Measurements from ENCODE around the gene METRNL.

Gene METRNL

DNA sequence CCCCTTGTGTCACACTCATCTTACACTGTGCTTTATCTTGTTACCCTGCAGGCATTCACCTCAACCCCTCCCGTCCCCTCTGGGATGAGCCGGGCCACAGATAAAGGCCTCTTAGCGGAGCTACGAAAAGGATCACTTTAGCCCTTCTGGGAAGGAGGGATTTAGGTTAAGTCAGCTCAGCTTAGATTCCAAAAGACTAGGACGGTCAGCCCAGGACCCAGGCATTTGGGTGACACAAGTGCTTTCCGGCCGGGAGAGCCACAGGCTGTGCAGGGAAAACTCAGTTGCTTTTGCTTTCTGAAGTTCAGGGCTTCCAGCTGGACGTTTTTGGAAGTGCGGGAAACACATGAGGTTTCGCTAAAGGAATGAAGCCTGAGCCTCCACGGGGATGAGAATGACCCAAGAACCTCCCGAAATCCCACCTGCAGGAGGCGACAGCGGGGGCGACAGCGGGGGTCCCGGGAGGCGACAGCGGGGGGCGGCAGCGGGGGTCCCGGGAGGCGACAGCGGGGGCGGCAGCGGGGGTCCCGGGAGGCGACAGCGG lies 11.6 kb upstream of the METRNL start:
- DNase-seq, result no peak

- no peak for DNase-seq
Measured at GRCh38 chr17:83068641-83069570, 10.5 kb upstream of the METRNL start.

GRCh38 chr17:83069571-83069906 lies 9.9 kb upstream of the METRNL start:
- no peak for DNase-seq

DNA sequence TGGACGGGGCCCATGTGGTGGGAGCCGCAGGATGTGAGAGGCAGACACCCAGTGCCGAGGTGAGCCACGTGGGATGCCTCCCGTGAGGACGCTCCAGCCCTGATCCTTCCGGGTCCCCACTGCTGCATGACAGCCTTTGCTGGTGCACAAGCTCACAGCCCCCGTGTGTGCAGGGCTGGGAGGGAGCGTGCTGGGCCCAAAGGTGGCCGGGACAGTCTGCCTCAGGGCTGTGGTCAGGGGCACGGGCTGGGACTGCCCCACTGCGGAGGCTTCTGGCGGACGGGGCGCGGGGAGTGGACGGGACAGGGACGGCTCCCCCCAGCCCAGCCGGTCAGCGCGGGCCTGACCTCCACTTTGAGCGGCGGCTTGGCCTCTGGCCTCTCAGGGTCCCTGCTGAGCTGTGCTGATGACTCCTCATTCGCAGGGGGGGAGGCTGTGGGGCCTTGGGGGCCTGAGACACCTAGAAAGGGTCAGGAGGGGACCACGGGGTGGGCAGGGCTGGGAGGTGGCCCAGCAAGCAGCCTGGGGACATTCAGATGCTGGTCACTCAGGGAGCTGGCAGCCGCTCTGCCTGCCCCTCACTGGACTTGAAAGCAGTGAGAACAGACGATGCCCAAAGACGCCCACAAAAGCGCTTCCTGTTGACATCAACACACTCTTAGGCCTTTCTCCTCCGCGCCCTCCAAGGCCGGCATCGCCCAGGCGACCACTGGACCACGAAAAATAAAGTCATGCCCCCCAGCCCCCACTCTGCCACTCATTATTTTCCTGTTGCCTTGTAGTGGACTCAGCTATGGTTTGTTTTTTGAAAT lies 9.3 kb upstream of the METRNL start:
- no peak for DNase-seq

GRCh38 chr17:83070800-83071341 lies 8.5 kb upstream of the METRNL start:
- no peak for DNase-seq

- no peak for DNase-seq
Measured at GRCh38 chr17:83071365-83071764, 8.0 kb upstream of the METRNL start.

DNA sequence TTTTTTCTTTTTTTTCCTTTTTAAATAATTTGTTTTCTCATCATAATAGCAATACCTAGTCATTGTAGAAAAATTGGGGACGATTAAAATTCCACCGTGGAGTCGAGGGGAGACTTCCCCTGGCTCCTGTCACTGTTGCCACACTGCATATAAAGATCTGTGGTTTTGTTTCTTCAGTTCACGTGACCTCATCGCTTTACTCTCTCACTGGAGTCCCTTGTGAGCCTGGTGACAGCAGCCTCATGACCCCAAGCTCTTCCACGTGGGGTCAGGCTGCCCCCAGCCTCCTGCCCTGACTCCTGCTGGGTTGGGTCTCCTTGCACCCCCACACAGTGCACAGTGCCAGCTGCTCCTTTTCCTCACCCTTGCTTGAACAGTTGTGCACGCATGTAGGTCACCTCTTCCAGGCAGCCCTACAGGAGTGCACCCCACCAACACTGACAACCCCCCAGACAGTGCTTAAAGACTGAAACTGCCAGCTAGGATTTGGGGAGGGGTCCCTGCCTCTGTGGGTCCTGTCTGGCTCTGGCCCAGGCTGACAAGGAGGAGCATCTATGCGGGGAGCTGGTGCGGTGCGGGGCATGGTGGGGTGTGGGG lies 7.3 kb upstream of the METRNL start:
- DNase-seq, result no peak

- no peak for DNase-seq
Measured at GRCh38 chr17:83072600-83073358, 6.6 kb upstream of the METRNL start.

GRCh38 chr17:83073389-83074063 lies 5.9 kb upstream of the METRNL start:
- DNase-seq, result no peak

GRCh38 chr17:83074486-83075223 lies 4.8 kb upstream of the METRNL start:
- DNase-seq, result no peak

DNA sequence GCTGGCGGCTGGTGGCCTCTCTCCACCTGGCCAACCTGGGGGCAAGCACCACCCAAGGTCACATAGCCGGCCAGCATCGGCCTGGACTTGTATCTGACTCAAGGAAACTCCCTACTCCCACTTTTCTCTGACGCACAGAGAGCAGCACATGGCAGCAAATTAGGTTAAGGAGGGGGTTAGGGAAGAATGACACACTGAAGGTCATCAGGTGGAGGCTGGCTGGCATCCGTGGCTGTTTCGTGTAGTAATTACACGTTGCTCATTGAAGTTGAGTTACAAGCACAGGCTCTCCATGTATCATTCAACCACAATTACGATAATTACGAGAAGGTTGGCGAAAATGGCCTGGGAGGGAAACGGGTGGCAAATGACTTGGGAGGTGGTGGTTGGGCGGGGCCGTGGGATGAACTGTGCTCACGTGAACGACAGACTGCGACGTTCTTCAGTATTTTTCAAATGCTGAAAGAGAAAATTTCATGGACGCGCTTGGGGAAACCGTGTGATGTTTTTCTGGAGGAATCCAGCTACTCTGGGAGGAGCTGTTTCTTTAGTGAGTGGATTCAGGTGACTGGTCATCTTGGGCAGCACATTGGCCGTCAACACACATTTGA lies 4.0 kb upstream of the METRNL start:
- DNase-seq, result no peak

DNA sequence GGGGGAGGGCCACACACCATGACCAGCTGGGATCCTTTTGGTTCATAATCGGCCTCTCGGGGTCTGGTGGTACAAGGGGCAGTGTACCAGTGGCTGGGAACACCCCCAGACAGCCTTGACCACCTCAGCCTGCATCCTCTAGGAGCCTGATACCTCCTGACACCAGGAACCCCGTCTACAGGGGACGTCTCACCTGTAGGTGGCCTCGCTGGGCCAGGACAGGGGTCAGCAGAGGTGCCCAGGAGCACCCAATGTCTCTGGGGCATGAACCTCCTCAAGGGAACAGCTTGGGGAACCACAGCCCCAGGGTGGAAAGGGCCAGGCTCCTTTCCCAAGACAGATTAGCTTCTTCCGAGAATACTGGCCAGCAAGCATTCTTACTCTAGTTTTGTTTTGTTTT lies 2.5 kb upstream of the METRNL start:
- DNase-seq, result no peak

- no peak for DNase-seq
Measured at GRCh38 chr17:83077411-83077810, 2.0 kb upstream of the METRNL start.

DNA sequence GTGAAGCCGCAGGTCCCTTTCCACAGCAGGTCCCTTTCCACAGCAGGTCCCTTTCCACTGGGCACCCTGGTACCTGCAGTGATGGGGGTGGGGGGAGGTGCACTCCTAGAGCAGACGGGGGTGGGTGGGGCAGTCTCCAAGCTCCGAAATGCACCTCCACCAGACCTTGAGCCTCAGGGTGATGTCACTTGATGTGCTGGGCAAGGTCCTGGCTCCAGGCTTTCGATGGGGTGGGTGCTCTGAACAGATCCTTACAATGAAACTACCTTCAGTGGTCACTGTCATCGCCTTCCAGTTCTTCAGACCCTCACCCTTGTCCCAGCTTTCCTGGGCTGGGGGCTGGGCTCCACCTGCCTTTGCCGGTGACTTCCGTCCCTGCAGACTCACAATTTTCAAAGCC lies 1.5 kb upstream of the METRNL start:
- no peak for DNase-seq

DNA sequence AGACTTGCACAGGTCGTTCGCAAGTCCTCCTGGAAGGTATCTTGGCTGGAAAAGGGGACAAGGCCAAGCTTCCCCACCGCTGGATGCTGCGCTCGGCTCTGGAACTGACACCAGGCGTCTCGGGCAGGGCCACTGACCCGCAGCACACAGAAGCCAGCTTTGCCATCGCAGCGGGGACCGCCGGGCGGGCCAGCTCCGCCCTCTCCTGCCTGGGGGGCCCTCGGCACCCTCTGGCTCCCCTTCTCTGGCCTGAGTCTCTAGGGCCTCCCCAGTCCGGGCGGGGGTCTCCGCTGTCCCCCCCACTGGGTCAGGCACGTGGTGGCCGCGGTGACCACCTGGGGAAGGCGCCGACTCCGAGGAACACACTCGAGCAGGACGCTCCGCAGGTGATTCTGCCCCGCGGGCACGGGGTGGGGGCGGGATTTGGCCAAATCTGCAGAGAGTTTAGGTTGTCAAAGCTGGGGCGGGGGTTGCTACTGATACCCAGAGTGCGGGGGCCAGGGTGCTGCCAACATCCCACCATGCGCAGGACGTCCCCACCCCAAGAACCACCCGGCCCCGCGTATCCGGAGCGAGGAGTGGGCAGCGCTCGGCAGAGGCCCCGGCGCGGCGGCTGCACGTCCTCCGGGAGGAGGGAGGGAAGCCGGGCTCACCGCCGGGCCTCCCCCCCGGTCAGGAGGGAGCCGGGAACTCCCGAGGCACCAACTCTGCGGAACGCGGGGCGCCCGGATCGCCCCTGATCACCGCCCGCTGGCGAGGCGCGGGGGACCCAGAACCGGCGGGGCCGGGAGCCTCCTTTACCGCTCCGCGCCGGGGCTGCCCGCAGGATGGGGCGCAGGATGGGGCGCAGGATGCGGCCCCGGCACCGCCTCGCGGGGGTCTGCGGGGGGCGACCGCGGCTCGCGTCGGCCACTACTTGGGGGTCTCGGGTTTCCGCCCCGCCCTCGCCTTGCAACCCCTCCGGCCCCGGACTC lies 744 bp upstream of the METRNL start:
- DNase-seq, result no peak

DNA sequence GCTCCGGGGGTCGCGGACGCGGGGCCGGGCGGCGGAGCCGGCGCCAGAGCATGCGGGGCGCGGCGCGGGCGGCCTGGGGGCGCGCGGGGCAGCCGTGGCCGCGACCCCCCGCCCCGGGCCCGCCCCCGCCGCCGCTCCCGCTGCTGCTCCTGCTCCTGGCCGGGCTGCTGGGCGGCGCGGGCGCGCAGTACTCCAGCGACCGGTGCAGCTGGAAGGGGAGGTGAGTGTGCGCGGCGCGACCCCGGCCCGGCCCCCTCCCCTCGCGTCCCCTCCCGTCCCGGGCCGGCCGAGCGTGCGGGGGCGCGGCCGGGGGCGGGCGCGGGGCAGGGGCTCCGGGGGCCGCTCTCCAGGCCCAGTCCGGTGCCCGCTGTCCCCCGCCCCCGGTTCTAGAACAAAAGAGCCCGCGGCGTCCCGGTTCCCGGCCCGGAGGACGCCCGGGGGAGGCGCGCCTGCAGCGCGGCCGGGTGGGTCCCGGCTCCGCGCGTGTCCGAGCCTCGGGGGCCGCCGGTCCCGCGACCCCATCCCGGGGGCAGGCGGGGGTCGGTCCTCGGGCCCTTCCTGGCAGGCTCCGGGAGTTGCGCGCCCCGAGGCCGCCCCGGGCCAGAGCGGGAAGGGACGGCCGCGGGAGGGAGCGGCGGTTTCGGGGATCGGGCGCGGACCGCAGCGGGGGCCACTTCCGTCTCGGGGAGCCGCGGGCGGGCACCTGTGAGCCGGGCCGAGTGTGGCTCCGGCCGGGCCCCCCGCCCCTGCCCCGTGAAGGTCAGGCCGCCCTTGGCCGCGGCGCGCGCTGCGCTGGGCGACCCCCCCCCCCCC lies 563 bp downstream of the METRNL start:
- DNase-seq, result no peak

- DNase-seq, result no peak
Measured at GRCh38 chr17:83080579-83080857, 1.1 kb downstream of the METRNL start.

- DNase-seq, result peak; percentile 36
Measured at GRCh38 chr17:83080858-83081683, 1.7 kb downstream of the METRNL start.

Data from activated CD4-positive, alpha-beta T cell treated with anti-CD3 and anti-CD28 coated beads for 1 hour (primary cell).